HUES48 (cell line): ENCODE data around the gene TSPAN5.

ENCODE experiments used
- H3K27ac ChIP-seq: one replicate; pipeline ENCODE4 v1.7.0; 2013; ENCODE audit warnings: low read depth, low read length, inconsistent platforms
- H3K27me3 ChIP-seq: 2 replicates; pipeline ENCODE4 v1.6.1; 2013; ENCODE audit warnings: mild to moderate bottlenecking, low read length; ENCODE audit not compliant: control insufficient read depth, insufficient read depth
- H3K36me3 ChIP-seq: 2 replicates; pipeline ENCODE4 v1.6.1; 2013; ENCODE audit warnings: low read length; ENCODE audit not compliant: control insufficient read depth, insufficient read depth
- H3K4me1 ChIP-seq: 2 replicates; pipeline ENCODE4 v1.6.1; 2013; ENCODE audit warnings: mild to moderate bottlenecking, low read length; ENCODE audit not compliant: control insufficient read depth, insufficient read depth
- H3K4me3 ChIP-seq: 2 replicates; pipeline ENCODE4 v1.5.1; 2013; ENCODE audit warnings: mild to moderate bottlenecking, low read depth, low read length
- H3K9ac ChIP-seq: 2 replicates; pipeline ENCODE4 v1.6.1; 2013; ENCODE audit warnings: mild to moderate bottlenecking, low read depth, low read length, moderate library complexity
- H3K9me3 ChIP-seq: 2 replicates; pipeline ENCODE4 v1.6.1; 2013; ENCODE audit warnings: low read length; ENCODE audit not compliant: control insufficient read depth, insufficient read depth

The TSPAN5 gene

GRCh38 chr4:98627531-98628257, 30.7 kb downstream of the TSPAN5 start:
- no peaks in the 10 kb centered on the region for H3K9me3 ChIP-seq
- peaks cover 38% of the 10 kb centered on the region for H3K4me1 ChIP-seq
- no peaks in the 10 kb centered on the region for H3K36me3 ChIP-seq
- no peaks in the 10 kb centered on the region for H3K27me3 ChIP-seq
- H3K9ac ChIP-seq: no peak overlapping the region
- H3K27ac ChIP-seq: no peak overlapping the region
- no peak overlapping the region for H3K4me3 ChIP-seq

- peaks cover 38% of the 10 kb centered on the region for H3K4me1 ChIP-seq
- H3K27ac ChIP-seq: peak overlapping the region; percentile 53
- H3K27me3 ChIP-seq: no peaks in the 10 kb centered on the region
- no peak overlapping the region for H3K4me3 ChIP-seq
- H3K9ac ChIP-seq: no peak overlapping the region
- H3K9me3 ChIP-seq: no peaks in the 10 kb centered on the region
- H3K36me3 ChIP-seq: no peaks in the 10 kb centered on the region
Measured at GRCh38 chr4:98626350-98626749, 32.1 kb downstream of the TSPAN5 start.

GRCh38 chr4:98625920-98626319, 32.5 kb downstream of the TSPAN5 start:
- Histone ChIP-seq H3K4me1 (peaks cover 37% of the 10 kb centered on the region), H3K36me3 (no peaks in the 10 kb centered on the region), H3K9me3 (no peaks in the 10 kb centered on the region), H3K27me3 (no peaks in the 10 kb centered on the region), H3K27ac (peak overlapping the region; percentile 53), H3K4me3 (no peak overlapping the region), H3K9ac (no peak overlapping the region)

GRCh38 chr4:98625399-98625798, 33.0 kb downstream of the TSPAN5 start:
- Histone ChIP-seq H3K36me3 (no peaks in the 10 kb centered on the region), H3K27me3 (no peaks in the 10 kb centered on the region), H3K9ac (no peak overlapping the region), H3K9me3 (no peaks in the 10 kb centered on the region), H3K4me1 (peaks cover 39% of the 10 kb centered on the region), H3K4me3 (no peak overlapping the region), H3K27ac (no peak overlapping the region)

- Histone ChIP-seq H3K4me3 (no peak overlapping the region), H3K9ac (no peak overlapping the region), H3K36me3 (no peaks in the 10 kb centered on the region), H3K4me1 (peaks cover 44% of the 10 kb centered on the region), H3K9me3 (no peaks in the 10 kb centered on the region), H3K27ac (no peak overlapping the region), H3K27me3 (no peaks in the 10 kb centered on the region)
Measured at GRCh38 chr4:98624642-98625041, 33.8 kb downstream of the TSPAN5 start.

GRCh38 chr4:98624144-98624543, 34.3 kb downstream of the TSPAN5 start:
- H3K4me3 ChIP-seq: no peak overlapping the region
- H3K27ac ChIP-seq: no peak overlapping the region
- peaks cover 44% of the 10 kb centered on the region for H3K4me1 ChIP-seq
- H3K36me3 ChIP-seq: no peaks in the 10 kb centered on the region
- no peaks in the 10 kb centered on the region for H3K27me3 ChIP-seq
- no peaks in the 10 kb centered on the region for H3K9me3 ChIP-seq
- H3K9ac ChIP-seq: no peak overlapping the region

- Histone ChIP-seq H3K4me1 (peaks cover 44% of the 10 kb centered on the region), H3K36me3 (no peaks in the 10 kb centered on the region), H3K9me3 (no peaks in the 10 kb centered on the region)
Measured at GRCh38 chr4:98623126-98623802, 35.1 kb downstream of the TSPAN5 start.

GRCh38 chr4:98620087-98620784, 38.2 kb downstream of the TSPAN5 start:
- Histone ChIP-seq H3K36me3 (no peaks in the 10 kb centered on the region), H3K9ac (no peak overlapping the region), H3K9me3 (no peaks in the 10 kb centered on the region), H3K27me3 (no peaks in the 10 kb centered on the region), H3K4me1 (peaks cover 22% of the 10 kb centered on the region), H3K4me3 (no peak overlapping the region), H3K27ac (peak overlapping the region; percentile 49)

More at GRCh38 chr4:98623126-98623802, 35.1 kb downstream of the TSPAN5 start:
- H3K9ac ChIP-seq: no peak overlapping the region
- H3K27me3 ChIP-seq: no peaks in the 10 kb centered on the region
- H3K4me3 ChIP-seq: no peak overlapping the region
- H3K27ac ChIP-seq: no peak overlapping the region

- Histone ChIP-seq H3K9me3 (no peaks in the 10 kb centered on the region), H3K27me3 (no peaks in the 10 kb centered on the region), H3K4me3 (no peak overlapping the region), H3K4me1 (peaks cover 22% of the 10 kb centered on the region), H3K36me3 (no peaks in the 10 kb centered on the region), H3K9ac (no peak overlapping the region), H3K27ac (no peak overlapping the region)
Measured at GRCh38 chr4:98619180-98619579, 39.2 kb downstream of the TSPAN5 start.

GRCh38 chr4:98618680-98619079, 39.7 kb downstream of the TSPAN5 start:
- Histone ChIP-seq H3K4me3 (no peak overlapping the region), H3K9ac (no peak overlapping the region), H3K4me1 (peaks cover 23% of the 10 kb centered on the region), H3K27ac (no peak overlapping the region), H3K9me3 (no peaks in the 10 kb centered on the region), H3K27me3 (no peaks in the 10 kb centered on the region), H3K36me3 (no peaks in the 10 kb centered on the region)
